Mucosa of stomach (tissue), 1 donor: ENCODE data around the gene AAK1.
"Not testable (repeated sequence)": the region's sequence is repeated elsewhere in the genome, so short reads cannot be mapped to it uniquely, and the experiment has no call there.

Experiments used
- H3K27me3 ChIP-seq: one replicate; pipeline ENCODE4 v1.7.0; 2013; ENCODE audit warnings: mild to moderate bottlenecking, low read length; ENCODE audit not compliant: control insufficient read depth, insufficient read depth
- H3K36me3 ChIP-seq: one replicate; pipeline ENCODE4 v1.7.0; 2013; ENCODE audit warnings: low read length; ENCODE audit not compliant: control insufficient read depth, insufficient read depth
- H3K4me1 ChIP-seq: one replicate; pipeline ENCODE4 v1.7.0; 2013; ENCODE audit warnings: mild to moderate bottlenecking, low read length; ENCODE audit not compliant: control insufficient read depth, insufficient read depth
- H3K4me3 ChIP-seq: one replicate; pipeline ENCODE4 v1.7.0; 2013; ENCODE audit warnings: low read length
- H3K9ac ChIP-seq: one replicate; pipeline ENCODE4 v1.7.0; 2013; ENCODE audit warnings: mild to moderate bottlenecking, low read length, moderate library complexity
- H3K9me3 ChIP-seq: one replicate; pipeline ENCODE4 v1.7.0; 2013; ENCODE audit warnings: mild to moderate bottlenecking, low read length, moderate library complexity; ENCODE audit not compliant: control insufficient read depth
- donor health status: Pancreatic carcinoma.

The AAK1 gene

GRCh38 chr2:69620870-69621269 lies 22.7 kb downstream of the AAK1 start:
- H3K36me3 ChIP-seq = no peaks in the 10 kb centered on the region
- no peaks in the 10 kb centered on the region for H3K27me3 ChIP-seq
- peaks cover 46% of the 10 kb centered on the region for H3K4me1 ChIP-seq
- no peaks in the 10 kb centered on the region for H3K9me3 ChIP-seq
- no peak overlapping the region for H3K4me3 ChIP-seq
- no peak overlapping the region for H3K9ac ChIP-seq

DNA sequence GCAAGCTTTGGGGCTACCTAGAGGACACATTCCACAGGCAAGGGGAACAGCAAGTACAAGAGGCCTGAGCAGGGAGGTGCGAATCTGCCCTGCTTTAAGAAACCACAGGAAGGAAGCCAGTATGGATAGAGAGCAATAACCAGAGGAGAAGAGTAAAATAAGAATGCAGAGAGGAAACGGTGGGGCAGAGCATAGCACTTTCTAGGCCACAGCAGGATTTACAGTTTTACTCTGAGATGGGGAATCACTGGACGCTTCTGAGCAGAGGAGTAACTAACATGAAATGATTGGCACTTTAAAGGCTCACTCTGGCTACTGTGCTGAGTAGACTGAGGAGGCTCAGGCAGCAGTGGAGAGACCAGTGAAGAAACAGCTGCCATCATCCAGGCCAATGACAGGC lies 23.8 kb downstream of the AAK1 start:
- Histone ChIP-seq H3K4me3 (no peak overlapping the region), H3K9ac (no peak overlapping the region), H3K27me3 (no peaks in the 10 kb centered on the region), H3K9me3 (no peaks in the 10 kb centered on the region), H3K36me3 (no peaks in the 10 kb centered on the region), H3K4me1 (peaks cover 39% of the 10 kb centered on the region)

DNA sequence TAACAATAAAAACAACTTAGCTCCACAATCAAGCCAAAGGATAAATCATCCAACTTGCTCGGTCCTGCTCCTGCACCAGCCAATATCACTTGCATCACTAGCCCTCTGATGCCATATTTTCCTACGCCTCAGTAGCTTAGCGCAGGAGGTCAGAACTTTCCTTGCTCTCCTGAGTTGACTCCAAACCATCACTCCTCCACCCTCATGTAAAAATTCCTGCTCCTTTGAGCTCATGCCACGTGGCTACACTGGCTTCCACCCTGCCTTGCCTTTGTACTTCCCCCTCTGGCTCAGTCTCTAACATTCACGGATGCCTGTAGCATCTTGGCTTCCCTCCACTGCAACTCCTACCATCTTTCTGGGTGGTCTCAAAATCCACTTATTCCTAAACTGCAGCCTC lies 25.2 kb downstream of the AAK1 start:
- Histone ChIP-seq H3K9ac (no peak overlapping the region), H3K4me3 (no peak overlapping the region), H3K4me1 (peaks cover 36% of the 10 kb centered on the region)

GRCh38 chr2:69617744-69618143 lies 25.8 kb downstream of the AAK1 start:
- peaks cover 36% of the 10 kb centered on the region for H3K4me1 ChIP-seq

More for the DNA sequence above, 25.2 kb downstream of the AAK1 start:
- Histone ChIP-seq H3K27me3 (no peaks in the 10 kb centered on the region), H3K36me3 (no peaks in the 10 kb centered on the region), H3K9me3 (no peaks in the 10 kb centered on the region)

GRCh38 chr2:69616755-69617154 lies 26.8 kb downstream of the AAK1 start:
- no peak overlapping the region for H3K9ac ChIP-seq
- H3K4me3 ChIP-seq = no peak overlapping the region
- no peaks in the 10 kb centered on the region for H3K36me3 ChIP-seq
- H3K4me1 ChIP-seq = peaks cover 36% of the 10 kb centered on the region
- H3K9me3 ChIP-seq = no peaks in the 10 kb centered on the region
- no peaks in the 10 kb centered on the region for H3K27me3 ChIP-seq

More at GRCh38 chr2:69617744-69618143, 25.8 kb downstream of the AAK1 start:
- Histone ChIP-seq H3K9ac (no peak overlapping the region), H3K9me3 (no peaks in the 10 kb centered on the region), H3K36me3 (no peaks in the 10 kb centered on the region), H3K27me3 (no peaks in the 10 kb centered on the region), H3K4me3 (no peak overlapping the region)

DNA sequence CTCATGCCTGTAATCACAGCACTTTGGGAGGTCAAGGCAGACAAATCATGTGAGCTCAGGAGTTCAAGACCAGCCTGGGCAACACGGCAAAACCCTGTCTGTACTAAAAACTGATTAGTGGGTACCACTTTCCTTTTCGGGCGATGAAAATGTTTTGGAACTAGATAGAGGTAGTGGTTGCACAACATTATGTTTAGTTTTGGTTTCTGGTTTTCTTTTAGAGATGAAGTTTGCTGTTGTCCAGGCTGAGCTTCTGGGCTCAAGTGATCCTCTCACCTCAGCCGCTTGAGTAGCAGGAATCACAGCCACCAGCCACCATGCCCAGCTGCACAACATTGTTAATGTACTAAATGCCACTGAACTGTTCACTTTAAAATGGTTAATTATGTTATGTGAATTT lies 27.6 kb downstream of the AAK1 start:
- peaks cover 36% of the 10 kb centered on the region for H3K4me1 ChIP-seq
- H3K36me3 ChIP-seq = no peaks in the 10 kb centered on the region
- H3K9ac ChIP-seq = no peak overlapping the region
- no peaks in the 10 kb centered on the region for H3K27me3 ChIP-seq
- H3K4me3 ChIP-seq = no peak overlapping the region
- H3K9me3 ChIP-seq = no peaks in the 10 kb centered on the region

- no peaks in the 10 kb centered on the region for H3K36me3 ChIP-seq
- no peaks in the 10 kb centered on the region for H3K27me3 ChIP-seq
- peaks cover 31% of the 10 kb centered on the region for H3K4me1 ChIP-seq
- no peak overlapping the region for H3K9ac ChIP-seq
- no peak overlapping the region for H3K4me3 ChIP-seq
- H3K9me3 ChIP-seq = no peaks in the 10 kb centered on the region
Observed at GRCh38 chr2:69615078-69615625, 28.4 kb downstream of the AAK1 start.

DNA sequence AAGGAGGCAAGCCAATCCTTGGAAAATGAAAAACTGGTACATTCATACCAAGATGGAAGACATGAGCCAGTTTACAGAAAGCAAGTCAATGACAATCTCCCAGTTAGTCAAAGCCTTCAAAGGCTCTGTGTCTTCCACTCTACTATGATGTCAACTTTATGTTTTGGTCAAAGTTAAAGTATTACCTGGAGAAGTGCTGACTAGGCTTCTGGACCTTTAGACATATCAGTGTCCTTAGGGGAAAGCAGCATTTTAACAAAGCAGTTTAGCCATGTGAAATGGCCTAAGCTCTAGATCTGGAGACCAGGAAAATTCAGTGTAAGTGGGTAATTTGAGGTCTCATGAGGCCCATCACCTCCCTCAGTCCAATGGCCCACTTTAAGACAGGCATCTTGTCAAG lies 30.8 kb downstream of the AAK1 start:
- H3K9me3 ChIP-seq = no peaks in the 10 kb centered on the region
- H3K27me3 ChIP-seq = no peaks in the 10 kb centered on the region
- H3K4me1 ChIP-seq = peaks cover 20% of the 10 kb centered on the region
- H3K36me3 ChIP-seq = no peaks in the 10 kb centered on the region
- no peak overlapping the region for H3K9ac ChIP-seq
- H3K4me3 ChIP-seq = no peak overlapping the region

DNA sequence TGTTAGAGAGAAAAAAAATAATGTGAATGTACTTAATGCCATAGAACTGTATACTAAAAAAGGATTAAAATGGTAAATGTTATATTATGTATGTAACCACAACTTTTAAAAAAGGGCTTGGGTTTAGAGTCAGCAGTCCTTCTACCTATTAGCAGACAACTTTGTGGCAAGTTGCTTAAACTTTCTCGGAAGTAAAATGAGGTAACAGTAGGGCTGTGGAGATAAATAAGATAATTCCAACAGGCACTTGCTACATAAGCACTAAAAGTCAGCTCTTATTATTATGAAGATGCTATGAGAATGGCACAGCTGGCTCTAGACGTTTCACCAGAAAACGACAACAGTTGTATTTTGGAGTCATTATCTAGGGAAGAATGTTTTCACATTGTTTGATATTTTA lies 31.3 kb downstream of the AAK1 start:
- H3K9ac ChIP-seq = no peak overlapping the region
- no peaks in the 10 kb centered on the region for H3K27me3 ChIP-seq
- H3K9me3 ChIP-seq = no peaks in the 10 kb centered on the region
- no peaks in the 10 kb centered on the region for H3K36me3 ChIP-seq
- H3K4me3 ChIP-seq = no peak overlapping the region
- H3K4me1 ChIP-seq = peaks cover 16% of the 10 kb centered on the region

DNA sequence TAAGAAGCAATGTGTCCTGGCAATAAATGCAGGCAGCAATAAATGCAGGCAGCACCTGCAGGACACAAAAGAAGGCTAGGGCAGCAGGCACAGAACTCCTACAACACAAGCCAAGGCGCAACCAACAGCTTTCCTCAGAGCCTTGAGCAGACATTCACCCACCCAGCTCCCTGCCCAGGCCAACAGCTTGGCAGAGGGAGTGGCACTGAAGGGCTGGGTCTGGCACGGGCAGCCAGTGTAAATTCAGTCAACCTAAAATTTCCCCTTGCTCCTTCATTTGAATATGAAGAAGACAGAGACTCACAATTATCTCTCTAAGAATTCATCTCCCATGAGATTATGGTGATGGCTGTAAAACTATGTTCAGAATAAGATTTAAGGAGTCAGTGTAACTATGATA lies 35.4 kb downstream of the AAK1 start:
- Histone ChIP-seq H3K36me3 (no peaks in the 10 kb centered on the region), H3K27me3 (no peaks in the 10 kb centered on the region), H3K4me1 (peaks cover 11% of the 10 kb centered on the region), H3K9me3 (no peaks in the 10 kb centered on the region), H3K9ac (no peak overlapping the region), H3K4me3 (no peak overlapping the region)

GRCh38 chr2:69606771-69607170 lies 36.8 kb downstream of the AAK1 start:
- not testable (repeated sequence) for H3K4me3 ChIP-seq, H3K9ac ChIP-seq
- peaks cover 11% of the 10 kb centered on the region for H3K4me1 ChIP-seq

GRCh38 chr2:69605284-69605683 lies 38.3 kb downstream of the AAK1 start:
- Histone ChIP-seq H3K4me1 (peaks cover 18% of the 10 kb centered on the region), H3K9me3 (no peaks in the 10 kb centered on the region), H3K27me3 (no peaks in the 10 kb centered on the region), H3K36me3 (no peaks in the 10 kb centered on the region), H3K9ac (no peak overlapping the region), H3K4me3 (no peak overlapping the region)

More at GRCh38 chr2:69606771-69607170, 36.8 kb downstream of the AAK1 start:
- H3K27me3 ChIP-seq, H3K36me3 ChIP-seq, H3K9me3 ChIP-seq: not testable (repeated sequence)

GRCh38 chr2:69604836-69605235 lies 38.7 kb downstream of the AAK1 start:
- Histone ChIP-seq H3K27me3 (no peaks in the 10 kb centered on the region), H3K9ac (no peak overlapping the region), H3K36me3 (no peaks in the 10 kb centered on the region), H3K9me3 (no peaks in the 10 kb centered on the region), H3K4me3 (no peak overlapping the region), H3K4me1 (peaks cover 18% of the 10 kb centered on the region)
